ENCODE results near the gene DNAAF1. TPM values are rescaled to one million over a fixed set of nuclear protein-coding genes. Genes with fewer than 3 reads are reported as not detected.

Gene DNAAF1
- total RNA-seq = under 1 TPM in 1 of 2 experiments, not detected in 1; 0.39 TPM

- Mint-ChIP-seq H3K4me1 (peaks cover 12% of the 10 kb centered on the region), H3K4me3 (peak within 1 kb of the TSS; percentile 95), H3K36me3 (ENCODE audit: low read depth) (no peaks in the 10 kb centered on the region), H3K27ac (peak within 1 kb of the TSS; percentile 72), H3K27me3 (peaks cover 4% of the 10 kb centered on the region), H3K9me3 (ENCODE audit: low read depth) (no peaks in the 10 kb centered on the region)
- CTCF ChIA-PET = interaction anchor here (1.0 to 1.4 kb wide), 2 partner anchors 27 to 57 kb away, joined by 4 read pairs; no protein-coding TSS in a partner anchor
- intact Hi-C loops (cut with DNase I, micrococcal nuclease) = loop anchor here (1.0 to 5.0 kb wide), 11 partner anchors 29 to 882 kb away; partner anchors contain the start of genes MBTPS1 (in 2 of the 2), TAF1C (in 2 of the 2), KIAA0513 (in 1 of the 2) and MEAK7 (in 1 of the 2)
- DNase-seq = peak; percentile 96
- POLR2A ChIA-PET = interaction anchor here (1.4 kb wide), 1 partner anchor 28 kb away, joined by 11 read pairs; the partner anchor contains the start of gene MBTPS1
- peak; percentile 84 for ATAC-seq
Measured at GRCh38 chr16:84144859-84145639, at the start of gene DNAAF1, which contains the start of gene HSDL1. TSS of gene DNAAF1 (plus strand) at chr16:84145308. CDS start at chr16:84145441, 133 bp downstream. TSS of gene HSDL1 (minus strand) at chr16:84145177. CDS start at chr16:84131321, 13,856 bp downstream.

DNA sequence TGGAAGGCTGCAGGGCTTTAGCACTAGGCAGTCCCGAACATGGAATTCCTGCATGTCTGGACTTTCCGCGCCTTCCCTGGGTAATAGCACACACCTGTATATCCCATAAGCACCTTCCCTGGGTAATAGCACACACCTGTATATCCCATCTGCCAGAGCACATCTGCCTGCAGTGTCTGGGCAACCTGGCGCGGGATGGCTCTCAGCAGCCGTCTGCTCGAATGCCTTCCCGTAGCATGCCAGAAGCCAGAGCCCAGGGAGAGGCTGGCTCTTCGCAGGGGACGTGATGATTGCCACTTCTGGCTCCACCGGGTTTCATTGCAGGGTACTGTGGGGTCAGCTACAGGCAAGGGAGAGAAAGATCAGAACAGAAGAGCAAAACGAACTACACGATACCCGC, 49.6 kb upstream of the DNAAF1 start:
- intact Hi-C loops (cut with DNase I, micrococcal nuclease) = no loop called here
- H3K27ac Mint-ChIP-seq = no peak overlapping the region
- no peaks in the 10 kb centered on the region for H3K9me3 Mint-ChIP-seq (ENCODE audit: low read depth)
- ChIA-PET CTCF (interaction anchor here (0.8 kb wide), 1 partner anchor 11 kb away, joined by 3 read pairs; no protein-coding TSS in a partner anchor), POLR2A (no interaction called here)
- peaks cover 45% of the 10 kb centered on the region for H3K36me3 Mint-ChIP-seq (ENCODE audit: low read depth)
- ATAC-seq = no peak
- peaks cover 21% of the 10 kb centered on the region for H3K4me1 Mint-ChIP-seq
- no peak for DNase-seq
- no peaks in the 10 kb centered on the region for H3K27me3 Mint-ChIP-seq
- H3K4me3 Mint-ChIP-seq = no peak overlapping the region

- Mint-ChIP-seq H3K9me3 (ENCODE audit: low read depth) (no peaks in the 10 kb centered on the region), H3K4me1 (peaks cover 22% of the 10 kb centered on the region), H3K36me3 (ENCODE audit: low read depth) (peaks cover 42% of the 10 kb centered on the region), H3K4me3 (no peak overlapping the region), H3K27me3 (no peaks in the 10 kb centered on the region), H3K27ac (no peak overlapping the region)
- no peak for ATAC-seq
- ChIA-PET POLR2A (no interaction called here), CTCF (no interaction called here)
- intact Hi-C loops (cut with DNase I, micrococcal nuclease) = no loop called here
- no peak for DNase-seq
Measured at GRCh38 chr16:84096447-84097005, 48.6 kb upstream of the DNAAF1 start.

DNA sequence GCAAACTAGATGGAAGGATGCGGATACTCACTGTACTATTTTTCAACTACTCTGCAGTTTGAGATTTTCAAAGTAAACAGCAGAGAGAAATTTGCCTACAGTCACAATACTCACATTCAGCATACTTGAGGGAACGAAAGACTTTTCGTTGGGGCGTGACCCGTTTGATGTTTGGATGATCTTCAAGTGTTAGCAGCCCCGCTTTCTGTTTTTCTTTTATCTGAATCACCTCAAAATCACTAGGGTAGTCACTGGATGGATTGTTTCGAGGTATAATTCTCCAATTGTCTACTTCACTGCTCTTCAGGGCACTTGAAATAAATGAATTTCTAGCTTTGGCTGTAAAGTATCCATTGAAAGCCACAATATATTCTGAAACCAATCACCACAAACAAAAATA, 46.2 kb upstream of the DNAAF1 start:
- DNase-seq = no peak
- no peaks in the 10 kb centered on the region for H3K27me3 Mint-ChIP-seq
- peaks cover 40% of the 10 kb centered on the region for H3K4me1 Mint-ChIP-seq
- no peak overlapping the region for H3K4me3 Mint-ChIP-seq
- ATAC-seq = no peak
- intact Hi-C loops (cut with DNase I, micrococcal nuclease) = loop anchor here in 1 of 2 experiments (1.0 kb wide), 4 partner anchors 12 to 88 kb away; partner anchors contain the start of genes DNAAF1, HSDL1, MBTPS1 and TAF1C
- H3K9me3 Mint-ChIP-seq (ENCODE audit: low read depth) = no peaks in the 10 kb centered on the region
- CTCF ChIA-PET = interaction anchor here (0.6 kb wide), 1 partner anchor 406 kb away, joined by 3 read pairs; the partner anchor contains the start of gene MEAK7
- peaks cover 41% of the 10 kb centered on the region for H3K36me3 Mint-ChIP-seq (ENCODE audit: low read depth)
- H3K27ac Mint-ChIP-seq = no peak overlapping the region
- POLR2A ChIA-PET = no interaction called here

DNA sequence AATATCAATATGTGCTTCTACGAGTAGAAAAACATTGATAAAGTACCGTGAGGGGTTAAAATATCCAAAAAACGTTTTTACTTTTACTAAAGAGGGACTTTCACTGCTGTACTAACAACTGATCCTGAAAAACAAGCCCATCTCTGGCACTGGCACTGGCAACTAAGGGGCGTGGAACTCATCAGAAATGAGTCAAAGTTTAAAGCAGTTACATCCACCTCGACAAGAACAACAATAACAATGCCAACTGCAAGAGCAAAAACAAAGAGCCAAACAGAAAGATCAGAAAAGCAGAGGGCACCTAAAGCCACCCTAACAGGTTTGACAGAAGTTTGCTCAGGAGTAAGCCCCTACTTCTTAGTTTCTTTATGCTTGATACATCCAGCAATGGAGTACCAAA, 41.4 kb upstream of the DNAAF1 start:
- no peaks in the 10 kb centered on the region for H3K9me3 Mint-ChIP-seq (ENCODE audit: low read depth)
- H3K36me3 Mint-ChIP-seq (ENCODE audit: low read depth) = peaks cover 27% of the 10 kb centered on the region
- intact Hi-C loops (cut with DNase I, micrococcal nuclease) = no loop called here
- DNase-seq (no peak), ATAC-seq (no peak)
- CTCF ChIA-PET = interaction anchor here (0.6 to 2.2 kb wide), 3 partner anchors 11 to 127 kb away, joined by 3 to 7 read pairs (median 4); partner anchors contain the start of gene MBTPS1
- H3K27ac Mint-ChIP-seq = peak overlapping the region; percentile 5
- POLR2A ChIA-PET = interaction anchor here (0.7 kb wide), 1 partner anchor 75 kb away, joined by 6 read pairs; no protein-coding TSS in a partner anchor
- H3K4me1 Mint-ChIP-seq = peaks cover 50% of the 10 kb centered on the region
- H3K27me3 Mint-ChIP-seq = no peaks in the 10 kb centered on the region
- no peak overlapping the region for H3K4me3 Mint-ChIP-seq

DNA sequence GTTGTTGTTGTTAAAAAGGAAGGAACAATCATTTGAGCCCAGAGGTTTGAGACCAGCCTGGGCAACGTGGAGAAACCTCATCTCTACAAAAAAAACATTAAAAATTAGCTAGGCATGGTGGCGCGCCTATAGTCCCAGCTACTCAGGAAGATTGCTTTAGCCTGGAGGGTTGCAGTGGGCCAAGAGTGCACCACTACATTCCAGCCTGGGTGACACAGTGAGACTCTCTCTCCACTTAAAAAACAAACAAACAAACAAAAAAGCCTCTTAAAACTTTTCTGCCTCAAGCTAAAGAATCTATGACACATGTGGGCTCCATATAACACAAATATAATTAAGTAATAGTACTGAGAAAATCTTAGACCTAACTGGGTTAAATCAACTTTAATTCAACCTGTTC, 40.9 kb upstream of the DNAAF1 start:
- intact Hi-C loops (cut with DNase I, micrococcal nuclease) = no loop called here
- no peaks in the 10 kb centered on the region for H3K27me3 Mint-ChIP-seq
- H3K4me1 Mint-ChIP-seq = peaks cover 51% of the 10 kb centered on the region
- ChIA-PET CTCF (interaction anchor here (0.6 to 2.2 kb wide), 4 partner anchors 11 to 126 kb away, joined by 3 to 7 read pairs (median 4); partner anchors contain the start of gene MBTPS1), POLR2A (interaction anchor here (0.7 kb wide), 1 partner anchor 74 kb away, joined by 6 read pairs; no protein-coding TSS in a partner anchor)
- no peak overlapping the region for H3K27ac Mint-ChIP-seq
- no peaks in the 10 kb centered on the region for H3K9me3 Mint-ChIP-seq (ENCODE audit: low read depth)
- peaks cover 27% of the 10 kb centered on the region for H3K36me3 Mint-ChIP-seq (ENCODE audit: low read depth)
- no peak overlapping the region for H3K4me3 Mint-ChIP-seq
- DNase-seq = no peak
- no peak for ATAC-seq

GRCh38 chr16:84105301-84105815, 39.8 kb upstream of the DNAAF1 start:
- intact Hi-C loops (cut with DNase I, micrococcal nuclease) = no loop called here
- no peak for DNase-seq
- Mint-ChIP-seq H3K9me3 (ENCODE audit: low read depth) (no peaks in the 10 kb centered on the region), H3K4me1 (peaks cover 51% of the 10 kb centered on the region), H3K36me3 (ENCODE audit: low read depth) (peaks cover 28% of the 10 kb centered on the region), H3K27ac (peak overlapping the region; percentile 38), H3K27me3 (no peaks in the 10 kb centered on the region), H3K4me3 (no peak overlapping the region)
- ChIA-PET CTCF (interaction anchor here (0.5 to 2.2 kb wide), 6 partner anchors 10 to 70 kb away, joined by 3 to 8 read pairs (median 3); partner anchors contain the start of gene MBTPS1), POLR2A (no interaction called here)
- ATAC-seq = no peak

GRCh38 chr16:84105948-84106740, 39.0 kb upstream of the DNAAF1 start:
- DNase-seq (no peak), ATAC-seq (no peak)
- Mint-ChIP-seq H3K4me3 (no peak overlapping the region), H3K9me3 (ENCODE audit: low read depth) (no peaks in the 10 kb centered on the region), H3K4me1 (peaks cover 59% of the 10 kb centered on the region), H3K36me3 (ENCODE audit: low read depth) (peaks cover 26% of the 10 kb centered on the region), H3K27ac (peak overlapping the region; percentile 12), H3K27me3 (no peaks in the 10 kb centered on the region)
- intact Hi-C loops (cut with DNase I, micrococcal nuclease) = no loop called here
- ChIA-PET POLR2A (interaction anchor here (0.6 kb wide), 2 partner anchors 96 to 605 kb away, joined by 3 to 5 read pairs; no protein-coding TSS in a partner anchor), CTCF (interaction anchor here (0.5 to 2.2 kb wide), 9 partner anchors 9 to 93 kb away, joined by 3 to 10 read pairs (median 3); partner anchors contain the start of genes MBTPS1 and TAF1C)

- Mint-ChIP-seq H3K36me3 (ENCODE audit: low read depth) (peaks cover 17% of the 10 kb centered on the region), H3K27me3 (no peaks in the 10 kb centered on the region), H3K27ac (no peak overlapping the region), H3K4me1 (peaks cover 57% of the 10 kb centered on the region), H3K9me3 (ENCODE audit: low read depth) (no peaks in the 10 kb centered on the region), H3K4me3 (no peak overlapping the region)
- intact Hi-C loops (cut with DNase I, micrococcal nuclease) = no loop called here
- ATAC-seq (no peak), DNase-seq (no peak)
- ChIA-PET CTCF (interaction anchor here (1.3 to 1.8 kb wide), 2 partner anchors 8 to 68 kb away, joined by 3 to 10 read pairs; no protein-coding TSS in a partner anchor), POLR2A (no interaction called here)
Measured at GRCh38 chr16:84107921-84108320, 37.2 kb upstream of the DNAAF1 start.

GRCh38 chr16:84109598-84110335, 35.3 kb upstream of the DNAAF1 start:
- Mint-ChIP-seq H3K4me1 (peaks cover 58% of the 10 kb centered on the region), H3K4me3 (no peak overlapping the region), H3K36me3 (ENCODE audit: low read depth) (peaks cover 17% of the 10 kb centered on the region), H3K9me3 (ENCODE audit: low read depth) (no peaks in the 10 kb centered on the region), H3K27ac (no peak overlapping the region), H3K27me3 (no peaks in the 10 kb centered on the region)
- DNase-seq (no peak), ATAC-seq (no peak)
- ChIA-PET CTCF (interaction anchor here (0.6 to 1.5 kb wide), 4 partner anchors 9 to 338 kb away, joined by 3 to 5 read pairs (median 4); no protein-coding TSS in a partner anchor), POLR2A (no interaction called here)
- intact Hi-C loops (cut with DNase I, micrococcal nuclease) = loop anchor here in 1 of 2 experiments (10.0 kb wide), 1 partner anchor 395 kb away; the partner anchor contains the start of gene MEAK7

All from activated CD4-positive, alpha-beta T cell treated with anti-CD3 and anti-CD28 coated beads for 36 hours (primary cell).